Activated T-helper 17 cell treated with anti-CD3 and anti-CD28 coated beads, Interleukin-2, amount 50 U/mL, for 72 hours (primary cell): ENCODE results near the gene BRD4. TPM values are rescaled to one million over a fixed set of nuclear protein-coding genes. Genes with fewer than 3 reads are reported as not detected.

Source experiments
- ATAC-seq: fragments of 150-1000 bp; cut with Tn5 transposase; replicated peaks from 2 replicates; pipeline ENCODE4 v1.10.0; 2021; ENCODE audit warnings: mild to moderate bottlenecking, moderate library complexity
- H3K27ac Mint-ChIP-seq: one replicate; pipeline ENCODE4 v1.8.0; 2022; ENCODE audit warnings: mixed read lengths
- H3K27me3 Mint-ChIP-seq: one replicate; pipeline ENCODE4 v1.8.0; 2022; ENCODE audit warnings: mixed read lengths
- H3K36me3 Mint-ChIP-seq: one replicate; pipeline ENCODE4 v1.8.0; 2022; ENCODE audit warnings: low read depth, mild to moderate bottlenecking, mixed read lengths
- H3K4me1 Mint-ChIP-seq: one replicate; pipeline ENCODE4 v1.8.0; 2022; ENCODE audit warnings: mixed read lengths
- H3K4me3 Mint-ChIP-seq: one replicate; pipeline ENCODE4 v1.8.0; 2022; ENCODE audit warnings: mild to moderate bottlenecking, mixed read lengths
- H3K9me3 Mint-ChIP-seq: one replicate; pipeline ENCODE4 v1.8.0; 2022; ENCODE audit warnings: mixed read lengths
- total RNA-seq, 2 donors: library from RNA; stranded (reverse); gene quantifications; one replicate each; pipeline ENCODE4 v1.2.3, GENCODE V29; 2022

BRD4 gene
- total RNA-seq, 2 donors from 2014 or later: 90.4 to 96.7 TPM

DNA sequence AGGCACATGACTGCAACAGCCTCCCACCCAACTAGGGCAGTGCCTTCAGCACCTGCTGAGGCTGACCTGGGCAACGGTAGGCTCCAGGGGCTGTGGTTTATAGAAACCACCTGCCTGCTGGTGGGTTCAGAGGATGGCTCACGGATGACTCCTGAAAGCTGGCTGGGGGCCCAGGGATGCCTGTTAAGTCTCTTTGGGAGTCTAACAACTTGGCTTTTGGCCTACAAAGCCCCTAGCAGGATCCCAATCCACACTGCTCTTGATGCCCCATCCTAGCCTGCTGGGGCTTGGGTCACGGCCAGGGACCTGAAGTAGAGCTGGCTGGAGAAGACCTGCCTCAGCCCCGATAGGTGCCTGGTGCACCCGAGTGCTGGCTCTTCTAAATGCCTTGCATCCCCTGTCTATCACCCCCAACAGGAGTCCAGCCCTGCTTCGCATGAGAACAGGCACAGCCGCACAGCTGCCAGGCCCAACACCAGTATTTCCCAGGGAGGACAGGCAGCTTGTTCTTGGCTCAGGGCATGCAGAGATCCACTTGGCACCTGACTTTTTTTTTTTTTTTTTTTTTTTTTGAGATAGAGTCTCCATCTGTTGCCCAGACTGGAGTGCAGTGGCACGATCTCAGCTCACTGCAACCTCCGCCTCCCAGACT is 91.0 kb downstream of the BRD4 start:
- no peaks in the 10 kb centered on the region for H3K27me3 Mint-ChIP-seq
- H3K4me3 Mint-ChIP-seq: no peak overlapping the region
- no peak overlapping the region for H3K27ac Mint-ChIP-seq
- H3K4me1 Mint-ChIP-seq: no peaks in the 10 kb centered on the region
- H3K36me3 Mint-ChIP-seq: peaks cover 92% of the 10 kb centered on the region
- no peaks in the 10 kb centered on the region for H3K9me3 Mint-ChIP-seq
- no peak for ATAC-seq

DNA sequence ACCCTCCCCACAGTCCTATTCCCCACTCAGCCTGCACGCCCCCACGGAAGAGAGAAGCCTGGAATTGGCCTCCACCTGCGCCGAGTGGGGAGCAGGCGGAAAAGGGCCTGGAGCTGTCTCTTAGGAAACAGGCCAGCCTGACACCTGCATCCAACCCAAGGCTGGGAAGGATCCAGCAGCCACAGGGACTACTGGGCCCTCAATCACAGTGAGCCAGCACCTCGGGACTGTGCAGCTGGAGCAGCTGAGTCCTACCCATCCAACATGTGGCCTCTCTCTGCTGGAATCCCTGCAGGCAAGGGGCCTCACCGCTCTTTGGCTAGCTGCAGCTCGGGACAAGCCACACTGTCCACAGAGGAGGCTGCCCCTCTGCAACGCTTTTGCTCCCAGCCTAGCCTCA is 91.8 kb downstream of the BRD4 start:
- H3K27ac Mint-ChIP-seq: no peak overlapping the region
- H3K36me3 Mint-ChIP-seq: peaks cover 92% of the 10 kb centered on the region
- no peak overlapping the region for H3K4me3 Mint-ChIP-seq
- H3K27me3 Mint-ChIP-seq: no peaks in the 10 kb centered on the region
- no peak for ATAC-seq
- H3K9me3 Mint-ChIP-seq: no peaks in the 10 kb centered on the region
- H3K4me1 Mint-ChIP-seq: peaks cover under 1% of the 10 kb centered on the region

- peaks cover 3% of the 10 kb centered on the region for H3K27me3 Mint-ChIP-seq
- H3K27ac Mint-ChIP-seq: no peak overlapping the region
- no peaks in the 10 kb centered on the region for H3K9me3 Mint-ChIP-seq
- H3K4me3 Mint-ChIP-seq: no peak overlapping the region
- H3K4me1 Mint-ChIP-seq: peaks cover 4% of the 10 kb centered on the region
- H3K36me3 Mint-ChIP-seq: peaks cover 87% of the 10 kb centered on the region
- no peak for ATAC-seq
Observed at GRCh38 chr19:15239337-15239949, 92.9 kb downstream of the BRD4 start.

GRCh38 chr19:15238639-15239155 is 93.6 kb downstream of the BRD4 start:
- Mint-ChIP-seq H3K9me3 (no peaks in the 10 kb centered on the region), H3K27me3 (peaks cover 7% of the 10 kb centered on the region), H3K36me3 (peaks cover 79% of the 10 kb centered on the region), H3K27ac (no peak overlapping the region), H3K4me3 (no peak overlapping the region), H3K4me1 (peaks cover 4% of the 10 kb centered on the region)
- no peak for ATAC-seq

DNA sequence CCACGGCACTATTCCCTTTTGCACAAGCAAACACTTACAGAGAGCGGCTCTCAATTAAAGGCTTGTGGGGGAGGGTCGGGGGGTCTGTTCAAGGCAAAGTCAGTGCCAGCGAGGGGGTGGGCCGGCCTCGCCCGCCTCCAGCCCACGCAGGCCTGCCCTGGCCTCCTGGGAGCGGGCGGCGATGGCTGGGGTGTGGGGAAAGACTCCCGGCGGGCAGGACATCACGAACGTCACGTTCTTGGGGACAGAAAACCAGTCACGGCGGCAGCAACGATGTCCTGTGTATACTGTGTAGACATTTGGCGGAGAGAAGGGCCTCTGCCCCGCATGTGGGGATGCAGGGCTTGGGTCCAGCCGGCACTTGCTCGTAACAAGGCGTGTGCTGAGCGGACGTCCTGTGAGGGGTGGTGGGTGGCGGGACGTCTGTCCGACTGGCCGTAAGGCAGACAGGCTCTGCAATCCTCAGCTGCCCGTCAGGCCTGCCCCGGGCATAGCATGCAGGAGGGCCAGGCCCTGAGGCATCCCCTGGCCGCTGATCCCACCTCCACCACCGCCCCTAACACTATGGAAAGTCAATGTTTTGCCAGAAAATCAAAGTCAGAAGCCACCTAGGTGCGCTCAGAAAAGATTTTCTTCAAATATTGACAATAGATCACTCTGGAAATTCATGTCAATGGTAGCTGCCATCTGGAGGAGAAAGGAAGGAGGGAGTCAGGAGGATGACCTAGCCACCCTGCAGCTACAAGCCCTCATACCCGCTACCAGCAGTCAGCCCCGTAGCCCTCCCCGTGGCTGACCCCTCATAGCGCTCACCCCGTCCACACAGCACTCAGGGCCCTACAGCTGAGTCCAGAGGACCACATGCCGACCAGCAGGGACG is 94.3 kb downstream of the BRD4 start:
- peaks cover 74% of the 10 kb centered on the region for H3K36me3 Mint-ChIP-seq
- H3K4me1 Mint-ChIP-seq: peaks cover 4% of the 10 kb centered on the region
- no peak for ATAC-seq
- peaks cover 7% of the 10 kb centered on the region for H3K27me3 Mint-ChIP-seq
- H3K27ac Mint-ChIP-seq: no peak overlapping the region
- H3K9me3 Mint-ChIP-seq: no peaks in the 10 kb centered on the region
- H3K4me3 Mint-ChIP-seq: no peak overlapping the region

DNA sequence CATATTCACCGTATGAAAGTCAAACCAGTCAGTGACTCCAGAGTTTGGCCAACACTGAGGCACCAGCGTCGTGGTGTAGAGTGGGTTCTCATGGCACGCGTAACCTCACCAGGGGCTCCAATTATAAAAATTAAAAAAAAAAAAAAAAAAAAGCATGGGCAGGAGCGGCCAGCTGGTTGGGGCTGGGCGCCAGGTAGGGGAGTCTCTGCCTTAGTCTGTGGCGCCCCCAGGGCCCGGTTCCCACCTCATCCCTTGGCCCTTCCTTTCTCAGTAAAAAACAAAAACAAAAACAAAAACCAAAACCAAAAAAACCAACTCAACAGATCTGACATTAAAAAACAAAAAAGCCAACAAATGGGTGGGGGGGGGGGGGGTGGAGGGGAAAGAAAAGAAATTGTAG is 95.5 kb downstream of the BRD4 start:
- Mint-ChIP-seq H3K4me1 (peaks cover 4% of the 10 kb centered on the region), H3K9me3 (no peaks in the 10 kb centered on the region), H3K4me3 (no peak overlapping the region), H3K27me3 (peaks cover 11% of the 10 kb centered on the region), H3K36me3 (peaks cover 65% of the 10 kb centered on the region), H3K27ac (no peak overlapping the region)
- no peak for ATAC-seq

DNA sequence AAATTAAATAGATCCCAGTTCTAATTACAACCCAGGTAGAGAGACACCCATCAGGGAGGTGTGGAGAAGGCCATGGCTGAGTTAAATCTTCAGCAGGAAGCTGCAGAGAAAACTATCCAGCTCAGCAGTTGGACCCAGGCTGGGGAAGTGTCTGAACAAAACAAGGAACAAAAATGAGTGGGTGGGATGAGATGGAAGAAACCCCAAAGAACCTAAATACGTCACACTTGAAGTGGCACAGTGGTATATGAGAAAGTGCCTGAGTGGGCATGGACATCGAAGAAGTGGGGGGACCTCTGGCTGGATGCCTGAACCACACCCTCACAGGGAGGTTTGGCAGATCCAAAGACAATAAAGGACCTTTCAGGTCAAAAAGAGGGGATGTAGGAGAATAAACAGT is 96.6 kb downstream of the BRD4 start:
- Mint-ChIP-seq H3K27me3 (peaks cover 11% of the 10 kb centered on the region), H3K9me3 (no peaks in the 10 kb centered on the region), H3K4me1 (peaks cover 4% of the 10 kb centered on the region), H3K27ac (peak overlapping the region; percentile 5), H3K4me3 (no peak overlapping the region), H3K36me3 (peaks cover 54% of the 10 kb centered on the region)
- no peak for ATAC-seq

GRCh38 chr19:15234431-15235130 is 97.8 kb downstream of the BRD4 start:
- no peaks in the 10 kb centered on the region for H3K9me3 Mint-ChIP-seq
- no peak overlapping the region for H3K4me3 Mint-ChIP-seq
- H3K36me3 Mint-ChIP-seq: peaks cover 44% of the 10 kb centered on the region
- H3K4me1 Mint-ChIP-seq: peaks cover 4% of the 10 kb centered on the region
- no peak overlapping the region for H3K27ac Mint-ChIP-seq
- peaks cover 11% of the 10 kb centered on the region for H3K27me3 Mint-ChIP-seq
- no peak for ATAC-seq

DNA sequence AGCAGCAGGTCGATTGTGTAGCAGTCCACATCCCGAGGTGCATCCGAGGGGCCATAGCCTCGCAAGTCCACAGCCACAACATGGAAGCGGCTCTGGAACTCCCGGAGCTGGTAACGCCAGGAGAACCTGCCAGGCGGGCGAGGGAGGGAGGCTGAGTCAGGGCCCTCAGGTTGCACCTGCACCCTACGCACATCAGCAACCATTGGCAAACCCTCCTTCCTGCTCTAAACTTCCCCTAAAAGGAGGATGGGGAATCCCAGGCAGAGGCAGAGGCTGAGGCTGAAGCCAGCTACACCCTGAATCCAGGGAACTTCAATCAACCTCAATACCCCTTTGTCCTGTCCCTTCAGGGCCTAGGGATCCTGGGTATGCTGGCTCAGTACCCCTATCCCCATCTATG is 101.1 kb downstream of the BRD4 start:
- peaks cover 13% of the 10 kb centered on the region for H3K36me3 Mint-ChIP-seq
- H3K27ac Mint-ChIP-seq: no peak overlapping the region
- H3K9me3 Mint-ChIP-seq: no peaks in the 10 kb centered on the region
- peaks cover 16% of the 10 kb centered on the region for H3K27me3 Mint-ChIP-seq
- no peak overlapping the region for H3K4me3 Mint-ChIP-seq
- ATAC-seq: no peak
- H3K4me1 Mint-ChIP-seq: peaks cover 4% of the 10 kb centered on the region

DNA sequence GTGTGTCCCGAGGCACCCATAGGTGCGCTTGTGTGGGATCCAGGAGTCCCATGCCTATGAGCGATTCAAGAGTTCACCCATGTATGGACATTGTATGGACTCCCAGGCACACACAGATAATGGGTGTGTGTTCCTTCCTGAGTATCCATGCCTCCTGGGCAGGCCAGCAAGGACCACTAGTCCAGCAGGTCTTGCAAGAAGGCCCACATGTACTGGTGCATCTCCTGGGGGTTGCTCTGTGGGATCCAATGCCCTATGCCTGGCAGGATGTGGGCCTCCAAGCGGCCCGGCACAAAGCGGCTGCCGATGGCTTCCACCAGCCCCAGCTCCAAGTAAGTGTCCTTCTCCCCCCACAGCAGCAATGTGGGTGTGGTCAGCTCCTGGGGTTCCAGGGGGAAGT is 105.1 kb downstream of the BRD4 start:
- Mint-ChIP-seq H3K36me3 (no peaks in the 10 kb centered on the region), H3K27me3 (peaks cover 11% of the 10 kb centered on the region), H3K4me3 (no peak overlapping the region)

GRCh38 chr19:15225760-15226159 is 106.6 kb downstream of the BRD4 start:
- no peak for ATAC-seq
- no peaks in the 10 kb centered on the region for H3K36me3 Mint-ChIP-seq
- H3K27ac Mint-ChIP-seq: no peak overlapping the region
- H3K9me3 Mint-ChIP-seq: no peaks in the 10 kb centered on the region
- H3K4me1 Mint-ChIP-seq: peaks cover 9% of the 10 kb centered on the region
- peaks cover 9% of the 10 kb centered on the region for H3K27me3 Mint-ChIP-seq
- no peak overlapping the region for H3K4me3 Mint-ChIP-seq

More for the DNA sequence above, 105.1 kb downstream of the BRD4 start:
- peaks cover 9% of the 10 kb centered on the region for H3K4me1 Mint-ChIP-seq
- no peaks in the 10 kb centered on the region for H3K9me3 Mint-ChIP-seq
- no peak overlapping the region for H3K27ac Mint-ChIP-seq
- ATAC-seq: no peak

GRCh38 chr19:15223649-15224361 is 108.5 kb downstream of the BRD4 start:
- ATAC-seq: no peak
- peaks cover 9% of the 10 kb centered on the region for H3K27me3 Mint-ChIP-seq
- H3K27ac Mint-ChIP-seq: peak overlapping the region; percentile 50
- H3K36me3 Mint-ChIP-seq: no peaks in the 10 kb centered on the region
- peaks cover 9% of the 10 kb centered on the region for H3K4me1 Mint-ChIP-seq
- peak overlapping the region; percentile 70 for H3K4me3 Mint-ChIP-seq
- H3K9me3 Mint-ChIP-seq: no peaks in the 10 kb centered on the region

DNA sequence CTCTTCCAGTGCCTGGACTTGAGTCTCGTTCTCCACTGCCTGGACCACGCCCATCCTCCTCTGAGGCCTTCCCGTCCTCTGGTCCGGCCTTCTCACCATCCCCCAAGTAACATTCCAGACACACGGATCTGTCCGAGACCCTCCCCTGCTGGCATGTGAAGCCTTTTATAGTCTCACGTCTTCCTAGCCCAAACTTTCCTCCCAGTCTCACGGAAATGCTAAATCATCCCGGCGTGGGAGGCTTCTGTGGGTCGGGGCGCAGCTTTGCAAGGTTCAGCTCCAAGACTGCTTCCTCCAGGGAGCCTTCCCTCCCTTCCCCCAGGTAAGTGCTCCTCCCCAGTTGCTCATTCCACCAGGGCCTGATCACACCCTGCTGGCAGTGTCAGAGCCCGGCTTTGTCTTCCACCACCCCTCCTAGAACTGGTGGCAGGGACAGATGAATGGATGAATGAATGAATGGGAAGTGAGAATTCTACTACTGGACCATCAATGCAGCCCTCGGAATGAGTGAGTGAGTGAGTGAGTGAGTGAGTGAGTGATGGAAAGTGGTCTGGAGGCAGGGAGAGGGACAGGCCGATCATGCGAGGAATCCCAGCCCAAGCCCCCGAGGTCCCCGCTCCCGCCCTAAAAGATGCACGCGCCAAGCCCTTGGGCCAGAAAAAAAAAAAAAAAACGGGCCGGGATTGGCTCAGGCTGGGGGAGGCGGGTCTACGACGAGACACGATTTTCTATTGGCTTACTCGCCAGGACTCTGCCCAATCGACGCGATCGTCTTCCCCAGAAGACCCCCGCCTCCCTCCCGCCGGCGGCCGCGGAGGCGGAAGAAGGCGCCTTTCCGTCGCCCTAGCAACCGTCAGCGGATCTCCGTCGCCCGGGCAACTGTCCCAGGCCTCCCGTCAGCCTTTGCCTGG is 109.3 kb downstream of the BRD4 start:
- Mint-ChIP-seq H3K4me1 (peaks cover 9% of the 10 kb centered on the region), H3K4me3 (peak overlapping the region; percentile 70), H3K27me3 (peaks cover 9% of the 10 kb centered on the region), H3K36me3 (no peaks in the 10 kb centered on the region), H3K9me3 (no peaks in the 10 kb centered on the region), H3K27ac (peak overlapping the region; percentile 42)
- ATAC-seq: peak; percentile 97
